Inflammatory macrophage treated with lipopolysaccharide for 4 hours (primary cell): ENCODE data around the gene KRTAP2-2.

Source experiments
- DNase-seq: peaks from one replicate; pipeline ENCODE4 v3.0.0-alpha.2; 2020

KRTAP2-2 gene

GRCh38 chr17:41019415-41019814 is 35.6 kb downstream of the KRTAP2-2 start:
- no peak for DNase-seq

GRCh38 chr17:41018541-41018940 is 36.5 kb downstream of the KRTAP2-2 start:
- no peak for DNase-seq

GRCh38 chr17:41016578-41017215 is 38.3 kb downstream of the KRTAP2-2 start:
- DNase-seq = no peak

GRCh38 chr17:41015454-41015853 is 39.6 kb downstream of the KRTAP2-2 start:
- DNase-seq = no peak

- no peak for DNase-seq
Measured at GRCh38 chr17:41013606-41014005, 41.4 kb downstream of the KRTAP2-2 start.

- no peak for DNase-seq
Measured at GRCh38 chr17:41013181-41013580, 41.8 kb downstream of the KRTAP2-2 start.

GRCh38 chr17:41012326-41013120 is 42.5 kb downstream of the KRTAP2-2 start:
- DNase-seq = no peak

GRCh38 chr17:41010441-41010840 is 44.6 kb downstream of the KRTAP2-2 start:
- DNase-seq = no peak

GRCh38 chr17:41009936-41010335 is 45.1 kb downstream of the KRTAP2-2 start:
- no peak for DNase-seq

GRCh38 chr17:41009301-41009760 is 45.7 kb downstream of the KRTAP2-2 start:
- DNase-seq = no peak

GRCh38 chr17:41008811-41009210 is 46.2 kb downstream of the KRTAP2-2 start, which contains the start of gene KRTAP3-1:
Gene KRTAP3-1 (minus strand): TSS chr17:41009128. CDS start chr17:41009074, 54 bp downstream.
- no peak for DNase-seq
